Fibroblast of villous mesenchyme (primary cell): Measurements from ENCODE around the gene STAMBPL1. TPM values are rescaled to one million over a fixed set of nuclear protein-coding genes. Genes with fewer than 3 reads are reported as not detected.

Experiments used
- DNase-seq: peaks from one replicate; pipeline ENCODE4 v3.0.0-alpha.2; 2010; ENCODE audit warnings: low read depth
- H3K4me3 ChIP-seq: 2 replicates; pipeline ENCODE4 v1.5.1; 2011; ENCODE audit warnings: low read depth, mild to moderate bottlenecking, low read length
- total RNA-seq: library from RNA; depleted of rRNA; stranded (reverse); fragments of >200 nt; gene quantifications from 2 replicates; pipeline ENCODE4 v1.2.3, GENCODE V29; 2012
- TF ChIP-seq, protein P1 (sequence below): IDR thresholded peaks from 2 replicates; pipeline ENCODE4 v1.5.1; 2012; ENCODE audit warnings: low read depth, mild to moderate bottlenecking, low read length; ENCODE audit not compliant: insufficient read depth

The STAMBPL1 gene
- total RNA-seq, 1 donor: 98.9 TPM

DNA sequence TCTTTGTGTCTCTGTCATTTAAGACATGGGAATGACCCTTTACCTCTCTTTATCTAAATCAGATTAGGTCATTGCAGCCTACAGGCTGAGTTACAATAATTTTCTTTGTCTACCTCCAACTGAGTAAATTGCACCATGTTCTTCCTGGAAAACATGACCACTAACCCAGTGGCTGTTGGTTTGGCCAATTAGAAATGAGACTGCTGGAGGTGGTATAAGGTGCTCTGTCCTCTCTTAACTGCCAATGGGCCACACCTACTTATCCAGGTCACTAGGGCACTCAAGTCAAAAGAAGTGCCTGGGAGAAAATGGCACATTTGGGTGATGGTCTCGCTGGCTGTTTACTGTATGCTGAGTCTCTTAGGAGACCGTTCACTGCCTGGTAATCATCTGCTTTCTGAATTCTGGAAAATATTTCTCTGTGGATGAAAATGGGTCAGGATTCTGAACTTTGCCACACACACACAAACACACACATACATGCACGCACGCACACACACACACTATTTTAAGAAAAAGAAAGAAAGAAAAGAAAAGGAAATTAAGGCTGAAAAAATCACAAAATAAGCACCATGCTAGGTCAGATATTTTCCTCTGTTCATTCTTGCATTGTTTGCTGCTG is 16.4 kb downstream of the STAMBPL1 start:
- DNase-seq: no peak
- no peak overlapping the region for H3K4me3 ChIP-seq

DNA sequence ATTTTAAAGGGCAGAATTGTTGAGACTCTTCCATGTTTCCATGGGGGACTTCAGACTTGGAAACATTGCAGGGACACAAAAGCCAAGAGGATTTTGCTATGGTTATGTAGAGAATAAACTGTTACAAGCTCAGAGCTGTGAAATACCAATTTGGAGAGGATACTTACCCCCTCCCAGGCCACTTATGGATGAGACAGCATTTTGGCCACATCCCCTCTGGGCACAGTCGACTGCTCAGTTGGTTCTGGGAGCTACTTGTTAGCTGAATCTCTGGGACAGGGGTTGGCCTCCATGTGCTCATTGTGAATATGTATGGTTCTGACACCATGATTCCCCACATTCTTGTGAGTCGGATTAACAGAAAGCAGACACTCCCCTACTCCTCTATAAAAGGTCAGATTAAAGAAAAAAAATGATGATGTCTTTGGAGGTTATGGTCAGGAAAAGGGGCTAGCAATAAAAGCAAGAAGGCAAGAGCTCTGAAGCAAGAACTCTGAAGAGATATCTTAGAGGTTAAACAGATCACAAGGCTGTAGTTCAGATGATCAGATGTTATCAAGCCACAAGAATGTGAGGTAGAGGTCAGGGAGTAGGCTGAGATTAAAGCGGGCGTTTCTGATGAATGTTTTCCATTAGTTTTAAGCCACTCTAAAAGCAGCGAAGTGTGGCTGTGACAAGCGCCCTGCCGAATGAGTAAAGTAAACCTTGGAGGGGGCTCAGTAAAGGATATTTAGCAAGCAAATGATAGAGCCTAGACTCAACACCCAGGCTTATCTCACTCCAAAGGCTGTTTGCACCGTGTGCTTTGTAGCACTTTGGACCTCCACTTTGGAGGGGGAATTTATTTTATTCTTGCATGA is 17.2 kb downstream of the STAMBPL1 start:
- H3K4me3 ChIP-seq: no peak overlapping the region
- peak; percentile 66 for DNase-seq
- TF ChIP-seq, protein P1, sequence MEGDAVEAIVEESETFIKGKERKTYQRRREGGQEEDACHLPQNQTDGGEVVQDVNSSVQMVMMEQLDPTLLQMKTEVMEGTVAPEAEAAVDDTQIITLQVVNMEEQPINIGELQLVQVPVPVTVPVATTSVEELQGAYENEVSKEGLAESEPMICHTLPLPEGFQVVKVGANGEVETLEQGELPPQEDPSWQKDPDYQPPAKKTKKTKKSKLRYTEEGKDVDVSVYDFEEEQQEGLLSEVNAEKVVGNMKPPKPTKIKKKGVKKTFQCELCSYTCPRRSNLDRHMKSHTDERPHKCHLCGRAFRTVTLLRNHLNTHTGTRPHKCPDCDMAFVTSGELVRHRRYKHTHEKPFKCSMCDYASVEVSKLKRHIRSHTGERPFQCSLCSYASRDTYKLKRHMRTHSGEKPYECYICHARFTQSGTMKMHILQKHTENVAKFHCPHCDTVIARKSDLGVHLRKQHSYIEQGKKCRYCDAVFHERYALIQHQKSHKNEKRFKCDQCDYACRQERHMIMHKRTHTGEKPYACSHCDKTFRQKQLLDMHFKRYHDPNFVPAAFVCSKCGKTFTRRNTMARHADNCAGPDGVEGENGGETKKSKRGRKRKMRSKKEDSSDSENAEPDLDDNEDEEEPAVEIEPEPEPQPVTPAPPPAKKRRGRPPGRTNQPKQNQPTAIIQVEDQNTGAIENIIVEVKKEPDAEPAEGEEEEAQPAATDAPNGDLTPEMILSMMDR: no peak

More for the DNA sequence above, 16.4 kb downstream of the STAMBPL1 start:
- TF ChIP-seq, protein P1: no peak

DNA sequence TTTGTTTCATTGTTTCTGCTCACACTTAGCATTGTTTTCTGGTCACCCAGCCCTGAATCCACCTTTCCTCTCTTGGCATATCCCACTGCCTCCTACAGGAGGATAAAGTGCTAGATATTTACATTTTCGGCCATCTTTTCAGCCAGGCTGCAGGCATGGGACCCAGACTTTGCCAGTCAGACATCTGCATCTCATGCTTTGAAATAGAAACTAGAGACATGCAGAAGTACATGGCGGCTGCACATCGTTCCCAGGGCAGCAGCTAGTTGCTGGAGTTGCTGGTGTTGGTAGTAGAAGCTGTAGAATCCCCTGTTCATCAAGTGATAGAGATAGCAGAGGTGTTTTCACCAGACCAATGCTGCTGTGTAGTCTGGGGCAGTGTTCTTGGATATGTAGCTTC is 18.7 kb downstream of the STAMBPL1 start:
- no peak for DNase-seq
- TF ChIP-seq, protein P1: no peak
- H3K4me3 ChIP-seq: no peak overlapping the region

DNA sequence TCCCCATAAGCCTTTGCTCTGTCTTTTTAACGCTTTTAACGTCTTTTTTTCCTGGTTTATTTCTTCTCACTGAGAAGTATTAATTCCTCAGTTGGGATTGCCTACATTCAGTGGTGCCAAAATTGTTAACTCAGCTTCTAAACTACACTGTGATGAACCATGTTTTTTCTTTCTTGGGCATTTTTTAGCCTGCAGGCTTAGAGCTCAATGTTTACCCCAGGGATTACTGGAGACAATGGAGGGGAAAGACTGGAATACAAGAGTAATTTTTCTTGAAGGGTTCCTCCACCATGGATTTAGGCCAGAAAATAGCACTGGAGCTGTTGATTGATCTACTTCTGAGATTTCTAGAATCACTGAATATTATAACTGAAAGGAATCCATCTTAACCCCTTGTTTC is 19.8 kb downstream of the STAMBPL1 start:
- TF ChIP-seq, protein P1: no peak
- DNase-seq: no peak
- no peak overlapping the region for H3K4me3 ChIP-seq

DNA sequence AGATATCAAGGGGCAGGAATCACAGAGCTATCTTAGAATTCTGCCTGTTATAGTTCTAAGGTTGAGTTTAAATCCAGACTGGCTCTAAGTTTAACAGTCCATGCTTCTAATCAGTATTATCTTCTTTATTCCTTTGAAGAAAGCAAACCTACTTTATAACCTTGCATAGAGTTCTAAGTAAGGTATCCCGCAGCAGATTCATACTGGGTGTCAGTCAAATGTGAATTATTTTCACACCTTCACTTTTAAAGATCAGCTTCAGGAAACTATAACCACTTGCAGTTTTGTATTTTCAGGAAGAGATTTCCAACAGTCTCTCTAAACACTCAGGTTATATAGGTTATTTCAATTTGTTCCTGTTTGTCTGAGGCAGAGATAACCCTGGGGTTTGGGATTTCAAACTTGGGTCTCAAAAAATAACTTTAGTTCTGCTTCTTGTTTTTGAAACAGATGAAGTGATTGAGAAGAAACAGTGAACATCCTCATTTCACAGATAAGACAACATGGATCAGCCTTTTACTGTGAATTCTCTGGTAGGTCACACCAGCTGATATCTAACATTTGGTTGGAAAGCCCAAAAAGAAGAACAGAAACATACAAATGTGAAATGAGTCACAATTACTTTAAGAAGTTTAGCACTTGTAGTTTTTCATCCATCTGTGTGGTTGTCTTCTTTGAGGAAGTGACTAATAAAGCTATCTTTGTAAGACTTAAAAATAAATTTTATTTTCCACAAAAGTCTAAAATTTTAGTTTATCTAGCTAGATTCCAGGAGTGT is 21.4 kb downstream of the STAMBPL1 start:
- TF ChIP-seq, protein P1: no peak
- no peak for DNase-seq
- H3K4me3 ChIP-seq: no peak overlapping the region

DNA sequence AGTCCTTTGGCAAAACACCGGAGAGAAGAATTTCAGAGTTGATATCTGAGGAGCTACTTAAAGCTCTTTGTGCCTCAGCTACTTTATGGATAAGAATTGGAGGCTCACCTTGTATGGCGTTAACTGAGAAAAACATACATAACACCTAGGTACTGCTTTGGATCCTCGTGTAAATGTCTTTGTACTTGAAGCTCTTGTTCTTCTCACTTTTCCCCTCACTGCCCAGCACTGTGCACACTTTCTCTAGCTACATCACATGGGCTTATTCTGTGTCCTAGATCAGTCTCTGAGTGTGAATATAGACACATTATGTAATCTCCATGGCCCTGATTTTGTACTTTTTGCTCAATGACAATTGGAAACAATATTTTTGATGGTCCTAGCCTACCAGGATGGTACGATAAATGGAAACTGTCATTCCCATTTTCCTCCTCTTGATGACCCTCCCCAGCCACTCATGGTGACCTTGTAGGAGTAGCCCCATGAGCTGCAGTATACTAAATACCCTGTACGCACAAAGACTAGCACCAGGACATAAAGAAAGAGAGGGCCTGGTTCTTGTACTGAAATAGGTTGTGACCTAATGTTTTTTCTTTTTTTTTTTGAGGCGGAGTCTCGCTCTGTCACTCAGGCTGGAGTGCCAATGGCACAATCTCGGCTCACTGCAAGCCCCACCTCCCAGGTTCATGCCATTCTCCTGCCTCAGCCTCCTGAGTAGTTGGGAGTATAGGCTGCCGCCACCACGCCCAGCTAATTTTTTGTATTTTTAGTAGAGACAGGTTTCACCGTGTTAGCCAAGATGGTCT is 22.1 kb downstream of the STAMBPL1 start:
- TF ChIP-seq, protein P1: no peak
- DNase-seq: no peak
- H3K4me3 ChIP-seq: no peak overlapping the region
